SK-N-SH (cell line): ENCODE data around the gene ISLR2. TPM values are rescaled to one million over a fixed set of nuclear protein-coding genes. Genes with fewer than 3 reads are reported as not detected.
A peak's percentile ranks its signal among the peaks of the same experiment; 100 is the strongest.

Experiments
- CTCF ChIA-PET: fragments of 300-600, 350-600 bp; formaldehyde crosslinking; extraction: SDS; loops from one replicate; lab custom pipeline; 2021; lab: Yijun Ruan, JAX
- POLR2A ChIA-PET: fragments of 350-600 bp; sonication (Branson Sonifier 250); formaldehyde crosslinking; extraction: SDS; loops from one replicate; lab custom pipeline; 2020; ENCODE audit warnings: antibody characterized with exemption, inconsistent platforms; lab: Yijun Ruan, JAX
- DNase-seq: peaks from one replicate; pipeline ENCODE4 v3.0.0; 2012
- H2AFZ ChIP-seq: fragments of 200-600 bp; sonication (generic); 2 replicates; pipeline ENCODE4 v1.8.1; 2016; ENCODE audit warnings: antibody characterized with exemption, mild to moderate bottlenecking, low read depth
- H3F3A ChIP-seq: fragments of 200-600 bp; sonication (generic); replicated peaks from 2 replicates; pipeline ENCODE3; 2016; ENCODE audit warnings: antibody characterized with exemption, mild to moderate bottlenecking; ENCODE audit not compliant: insufficient read depth
- H3K27ac ChIP-seq, 2 experiments: fragments of 200-500 bp in 1 of 2; fragments of 200-600 bp in 1 of 2; sonication (Bioruptor generic) in 1 of 2; sonication (generic), shearing (Covaris generic) in 1 of 2; 2 replicates each; pipeline versions ENCODE4 v1.5.1 to v1.6.1; 2014 to 2016; ENCODE audit warnings: low read depth in 2 of 2, inconsistent platforms in 1 of 2, low read length in 1 of 2, mild to moderate bottlenecking in 1 of 2, mixed read lengths in 1 of 2
- H3K27me3 ChIP-seq: fragments of 200-600 bp; sonication (generic), shearing (Covaris generic); 2 replicates; pipeline ENCODE4 v1.6.1; 2016; ENCODE audit warnings: mixed run types; ENCODE audit not compliant: insufficient read depth
- H3K36me3 ChIP-seq, 2 experiments: fragments of 200-500 bp in 1 of 2; fragments of 200-600 bp in 1 of 2; sonication (Bioruptor generic) in 1 of 2; sonication (generic) in 1 of 2; replicated peaks in 1 of 2; 2 replicates each; pipeline versions ENCODE3 to v1.5.1; 2014 to 2016; ENCODE audit warnings: low read length in 1 of 2, mild to moderate bottlenecking in 1 of 2; ENCODE audit not compliant: insufficient read depth in 2 of 2, control insufficient read depth in 1 of 2
- H3K4me1 ChIP-seq, 2 experiments: fragments of 200-500 bp in 1 of 2; fragments of 200-600 bp in 1 of 2; sonication (Bioruptor generic) in 1 of 2; sonication (generic), shearing (Covaris generic) in 1 of 2; 2 replicates each; pipeline versions ENCODE4 v1.5.1 to v1.6.1; 2014 to 2016; ENCODE audit warnings: low read depth in 1 of 2, low read length in 1 of 2, mixed run types in 1 of 2; ENCODE audit not compliant: insufficient read depth in 2 of 2, control insufficient read depth in 1 of 2
- H3K4me2 ChIP-seq: fragments of 200-600 bp; sonication (generic), shearing (Covaris generic); 2 replicates; pipeline ENCODE4 v1.6.1; 2017; ENCODE audit warnings: mixed run types
- H3K4me3 ChIP-seq, 2 experiments: fragments of 200-500 bp in 1 of 2; fragments of 200-600 bp in 1 of 2; sonication (Bioruptor generic) in 1 of 2; sonication (generic), shearing (Covaris generic) in 1 of 2; 2 replicates each; pipeline versions ENCODE4 v1.5.1 to v1.8.1; 2014 to 2016; ENCODE audit warnings: low read depth in 2 of 2, inconsistent platforms in 1 of 2, low read length in 1 of 2, mild to moderate bottlenecking in 1 of 2, mixed read lengths in 1 of 2, moderate library complexity in 1 of 2
- H3K79me2 ChIP-seq: fragments of 200-600 bp; sonication (generic); 2 replicates; pipeline ENCODE4 v1.8.1; 2017; ENCODE audit warnings: mild to moderate bottlenecking; ENCODE audit not compliant: insufficient read depth
- H3K9ac ChIP-seq: fragments of 200-600 bp; sonication (generic); 2 replicates; pipeline ENCODE4 v1.6.1; 2017; ENCODE audit warnings: mixed run types
- H3K9me2 ChIP-seq: fragments of 200-600 bp; sonication (generic); 2 replicates; pipeline ENCODE4 v1.6.1; 2017; ENCODE audit warnings: mixed run types
- H3K9me3 ChIP-seq: fragments of 200-600 bp; sonication (generic); 2 replicates; pipeline ENCODE4 v1.6.1; 2017; ENCODE audit warnings: mixed run types, mild to moderate bottlenecking, moderate library complexity
- H4K20me1 ChIP-seq: fragments of 200-600 bp; sonication (generic); 2 replicates; pipeline ENCODE4 v1.6.1; 2017; ENCODE audit warnings: mild to moderate bottlenecking, mixed run types; ENCODE audit not compliant: insufficient read depth
- FOSL2 ChIP-seq: IDR thresholded peaks from 2 replicates; pipeline ENCODE4 v1.4.0; 2012; ENCODE audit warnings: low read depth, mild to moderate bottlenecking, moderate library complexity, borderline replicate concordance
- GATA2 ChIP-seq: sonication (generic); formaldehyde crosslinking; IDR thresholded peaks from 2 replicates; pipeline ENCODE4 v1.5.0; 2020; ENCODE audit warnings: mild to moderate bottlenecking, missing genetic modification reagents
- IRF3 ChIP-seq: fragments of 150-350 bp; IDR thresholded peaks from 2 replicates; pipeline ENCODE4 v1.6.1; 2016; ENCODE audit warnings: mild to moderate bottlenecking, low read depth, low read length
- JUND ChIP-seq: IDR thresholded peaks from 2 replicates; pipeline ENCODE4 v1.4.0; 2012
- MXI1 ChIP-seq: IDR thresholded peaks from 2 replicates; pipeline ENCODE4 v1.6.1; 2012; ENCODE audit warnings: mild to moderate bottlenecking, low read depth, low read length, improper control_type of control experiment
- POLR2AphosphoS5 ChIP-seq: IDR thresholded peaks from 2 replicates; pipeline ENCODE4 v1.6.1; 2012; ENCODE audit warnings: low read depth, low read length
- RAD21 ChIP-seq: IDR thresholded peaks from 2 replicates; pipeline ENCODE4 v1.6.1; 2012; ENCODE audit warnings: mild to moderate bottlenecking, low read length
- RCOR1 ChIP-seq: fragments of 150-350 bp; IDR thresholded peaks from 2 replicates; pipeline ENCODE4 v1.6.1; 2017; ENCODE audit warnings: antibody characterized with exemption, low read length
- RXRA ChIP-seq: IDR thresholded peaks from 2 replicates; pipeline ENCODE4 v1.4.0; 2012; ENCODE audit warnings: low read depth, mild to moderate bottlenecking, borderline replicate concordance
- TAF1 ChIP-seq: IDR thresholded peaks from 2 replicates; pipeline ENCODE4 v1.6.1; 2012; ENCODE audit warnings: low read depth, mild to moderate bottlenecking, low read length, moderate library complexity, borderline replicate concordance
- TCF12 ChIP-seq: IDR thresholded peaks from 2 replicates; pipeline ENCODE4 v1.4.0; 2012
- ZBTB33 ChIP-seq: IDR thresholded peaks from 2 replicates; pipeline ENCODE4 v1.4.0; 2012; ENCODE audit warnings: low read depth, borderline replicate concordance
- WGBS: methylation state at CpG from one replicate; pipeline ENCODE4 v1.1.6; 2017; ENCODE audit warnings: low lambda C conversion rate; 5-methylcytosine and 5-hydroxymethylcytosine counted together
- polyA plus RNA-seq, 3 experiments: library from polyadenylated mRNA; depleted of rRNA; stranded (reverse); fragments of >200 nt; gene quantifications; 2 replicates each; pipeline ENCODE4 v1.2.3, GENCODE V29; 2012
- TF ChIP-seq, protein P1 (sequence below): IDR thresholded peaks from 2 replicates; pipeline ENCODE4 v1.4.0; 2012; ENCODE audit warnings: low read depth
- TF ChIP-seq, protein P2 (sequence below): IDR thresholded peaks from 2 replicates; pipeline ENCODE4; 2012
- TF ChIP-seq, protein P3 (sequence below): fragments of 200-600 bp; sonication (generic); IDR thresholded peaks from 2 replicates; pipeline ENCODE4 v1.6.1; 2017; ENCODE audit warnings: antibody characterized with exemption, mild to moderate bottlenecking, moderate library complexity

ISLR2 gene
- polyA plus RNA-seq, 1 of the 3 experiments (the other 2 are of a cell fraction): 0.56 TPM

GRCh38 chr15:74174958-74175253 is 44.5 kb downstream of the ISLR2 start:
- CTCF ChIA-PET: interaction anchor here (0.8 to 5.9 kb wide), 7 partner anchors 12 to 147 kb away, joined by 3 to 39 read pairs (median 5); no protein-coding TSS in a partner anchor
- Histone ChIP-seq H3K4me1 (peaks cover 44 to 77% of the 10 kb centered on the region in 2 experiments; a peak in 3 of 4 replicates), H3F3A (peaks cover 17% of the 10 kb centered on the region), H3K36me3 (no peaks in the 10 kb centered on the region), H3K4me2 (no peak overlapping the region), H3K4me3 (no peak overlapping the region), H4K20me1 (no peaks in the 10 kb centered on the region), H3K9ac (no peak overlapping the region), H3K79me2 (no peaks in the 10 kb centered on the region), H3K9me3 (no peaks in the 10 kb centered on the region), H3K27me3 (no peaks in the 10 kb centered on the region), H3K9me2 (no peaks in the 10 kb centered on the region), H3K27ac (peak overlapping the region in 1 of 2 experiments; percentile 86; a peak in 2 of 4 replicates), H2AFZ (no peak overlapping the region)
- DNase-seq: peak; percentile 30
- TF ChIP-seq TAF1: no peak
- TF ChIP-seq TCF12: no peak
- TF ChIP-seq GATA2 (CRISPR knock-in tag): no peak
- no peak for TF ChIP-seq RXRA
- no peak for TF ChIP-seq POLR2AphosphoS5
- TF ChIP-seq RCOR1: no peak
- TF ChIP-seq ZBTB33: no peak
- TF ChIP-seq, protein P1, sequence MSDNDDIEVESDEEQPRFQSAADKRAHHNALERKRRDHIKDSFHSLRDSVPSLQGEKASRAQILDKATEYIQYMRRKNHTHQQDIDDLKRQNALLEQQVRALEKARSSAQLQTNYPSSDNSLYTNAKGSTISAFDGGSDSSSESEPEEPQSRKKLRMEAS: no peak
- no peak for TF ChIP-seq JUND
- no peak for TF ChIP-seq MXI1
- TF ChIP-seq RAD21: no peak
- TF ChIP-seq, protein P2, sequence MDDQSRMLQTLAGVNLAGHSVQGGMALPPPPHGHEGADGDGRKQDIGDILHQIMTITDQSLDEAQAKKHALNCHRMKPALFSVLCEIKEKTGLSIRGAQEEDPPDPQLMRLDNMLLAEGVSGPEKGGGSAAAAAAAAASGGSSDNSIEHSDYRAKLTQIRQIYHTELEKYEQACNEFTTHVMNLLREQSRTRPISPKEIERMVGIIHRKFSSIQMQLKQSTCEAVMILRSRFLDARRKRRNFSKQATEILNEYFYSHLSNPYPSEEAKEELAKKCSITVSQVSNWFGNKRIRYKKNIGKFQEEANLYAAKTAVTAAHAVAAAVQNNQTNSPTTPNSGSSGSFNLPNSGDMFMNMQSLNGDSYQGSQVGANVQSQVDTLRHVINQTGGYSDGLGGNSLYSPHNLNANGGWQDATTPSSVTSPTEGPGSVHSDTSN: no peak
- WGBS: 100% methylated on average over 1 of the region's 14 CpGs
- POLR2A ChIA-PET: interaction anchor here (0.9 to 1.8 kb wide), 4 partner anchors 10 to 50 kb away, joined by 3 to 4 read pairs (median 4); no protein-coding TSS in a partner anchor

DNA sequence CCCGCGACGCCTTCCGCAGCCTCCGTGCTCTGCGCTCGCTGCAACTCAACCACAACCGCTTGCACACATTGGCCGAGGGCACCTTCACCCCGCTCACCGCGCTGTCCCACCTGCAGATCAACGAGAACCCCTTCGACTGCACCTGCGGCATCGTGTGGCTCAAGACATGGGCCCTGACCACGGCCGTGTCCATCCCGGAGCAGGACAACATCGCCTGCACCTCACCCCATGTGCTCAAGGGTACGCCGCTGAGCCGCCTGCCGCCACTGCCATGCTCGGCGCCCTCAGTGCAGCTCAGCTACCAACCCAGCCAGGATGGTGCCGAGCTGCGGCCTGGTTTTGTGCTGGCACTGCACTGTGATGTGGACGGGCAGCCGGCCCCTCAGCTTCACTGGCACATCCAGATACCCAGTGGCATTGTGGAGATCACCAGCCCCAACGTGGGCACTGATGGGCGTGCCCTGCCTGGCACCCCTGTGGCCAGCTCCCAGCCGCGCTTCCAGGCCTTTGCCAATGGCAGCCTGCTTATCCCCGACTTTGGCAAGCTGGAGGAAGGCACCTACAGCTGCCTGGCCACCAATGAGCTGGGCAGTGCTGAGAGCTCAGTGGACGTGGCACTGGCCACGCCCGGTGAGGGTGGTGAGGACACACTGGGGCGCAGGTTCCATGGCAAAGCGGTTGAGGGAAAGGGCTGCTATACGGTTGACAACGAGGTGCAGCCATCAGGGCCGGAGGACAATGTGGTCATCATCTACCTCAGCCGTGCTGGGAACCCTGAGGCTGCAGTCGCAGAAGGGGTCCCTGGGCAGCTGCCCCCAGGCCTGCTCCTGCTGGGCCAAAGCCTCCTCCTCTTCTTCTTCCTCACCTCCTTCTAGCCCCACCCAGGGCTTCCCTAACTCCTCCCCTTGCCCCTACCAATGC is 45.1 kb downstream of the ISLR2 start:
- H3F3A ChIP-seq: peaks cover 20% of the 10 kb centered on the region
- CTCF ChIA-PET: interaction anchor here (0.8 to 5.9 kb wide), 10 partner anchors 11 to 146 kb away, joined by 3 to 39 read pairs (median 6); no protein-coding TSS in a partner anchor
- H3K4me1 ChIP-seq: peaks cover 50 to 79% of the 10 kb centered on the region in 2 experiments; a peak in 3 of 4 replicates

More for the DNA sequence above, 45.1 kb downstream of the ISLR2 start:
- no peaks in the 10 kb centered on the region for H4K20me1 ChIP-seq
- H3K27me3 ChIP-seq: no peaks in the 10 kb centered on the region
- no peak overlapping the region for H2AFZ ChIP-seq
- no peak overlapping the region for H3K4me3 ChIP-seq
- POLR2A ChIA-PET: interaction anchor here (0.9 to 2.4 kb wide), 5 partner anchors 10 to 116 kb away, joined by 3 to 8 read pairs (median 4); no protein-coding TSS in a partner anchor
- no peaks in the 10 kb centered on the region for H3K9me3 ChIP-seq
- no peaks in the 10 kb centered on the region for H3K9me2 ChIP-seq
- no peak for TF ChIP-seq IRF3
- TF ChIP-seq, protein P2: no peak
- TF ChIP-seq, protein P3, sequence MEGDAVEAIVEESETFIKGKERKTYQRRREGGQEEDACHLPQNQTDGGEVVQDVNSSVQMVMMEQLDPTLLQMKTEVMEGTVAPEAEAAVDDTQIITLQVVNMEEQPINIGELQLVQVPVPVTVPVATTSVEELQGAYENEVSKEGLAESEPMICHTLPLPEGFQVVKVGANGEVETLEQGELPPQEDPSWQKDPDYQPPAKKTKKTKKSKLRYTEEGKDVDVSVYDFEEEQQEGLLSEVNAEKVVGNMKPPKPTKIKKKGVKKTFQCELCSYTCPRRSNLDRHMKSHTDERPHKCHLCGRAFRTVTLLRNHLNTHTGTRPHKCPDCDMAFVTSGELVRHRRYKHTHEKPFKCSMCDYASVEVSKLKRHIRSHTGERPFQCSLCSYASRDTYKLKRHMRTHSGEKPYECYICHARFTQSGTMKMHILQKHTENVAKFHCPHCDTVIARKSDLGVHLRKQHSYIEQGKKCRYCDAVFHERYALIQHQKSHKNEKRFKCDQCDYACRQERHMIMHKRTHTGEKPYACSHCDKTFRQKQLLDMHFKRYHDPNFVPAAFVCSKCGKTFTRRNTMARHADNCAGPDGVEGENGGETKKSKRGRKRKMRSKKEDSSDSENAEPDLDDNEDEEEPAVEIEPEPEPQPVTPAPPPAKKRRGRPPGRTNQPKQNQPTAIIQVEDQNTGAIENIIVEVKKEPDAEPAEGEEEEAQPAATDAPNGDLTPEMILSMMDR: no peak
- TF ChIP-seq TCF12: no peak
- TF ChIP-seq FOSL2: no peak
- H3K79me2 ChIP-seq: no peaks in the 10 kb centered on the region
- H3K4me2 ChIP-seq: no peak overlapping the region
- WGBS: 97% methylated on average over 16 of the region's 45 CpGs
- DNase-seq: peak; percentile 30
- peaks cover 0 to 1% of the 10 kb centered on the region in 2 experiments for H3K36me3 ChIP-seq
- H3K27ac ChIP-seq: peak overlapping the region in 1 of 2 experiments; percentile 86; a peak in 2 of 4 replicates
- H3K9ac ChIP-seq: no peak overlapping the region
